ENCODE results near the gene ELOVL5. TPM values are rescaled to one million over a fixed set of nuclear protein-coding genes. Genes with fewer than 3 reads are reported as not detected.
"Not testable (repeated sequence)": the region's sequence is repeated elsewhere in the genome, so short reads cannot be mapped to it uniquely, and the experiment has no call there.

Gene ELOVL5
- total RNA-seq, 2 experiments from 2014 or later = 101 to 110 TPM

DNA sequence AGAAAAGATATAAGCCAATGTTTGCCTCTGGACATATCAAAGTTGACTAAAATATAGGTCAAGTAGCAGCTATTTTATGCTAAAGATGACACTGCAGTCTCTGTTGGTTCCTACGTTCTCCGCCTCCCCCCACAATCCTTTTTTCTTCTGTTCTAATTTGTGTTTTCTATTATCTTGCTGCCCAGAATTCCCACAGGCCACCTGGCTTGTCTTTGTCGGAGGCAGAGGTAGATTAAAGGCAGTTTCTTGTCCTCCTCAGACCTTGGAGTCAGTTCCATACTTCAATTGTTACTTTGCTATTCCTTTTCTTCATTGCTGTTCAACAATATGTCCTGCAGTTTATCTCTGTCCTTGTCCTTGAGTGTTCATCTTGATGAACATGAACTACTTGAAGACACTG lies 3.6 kb upstream of the ELOVL5 start:
- Mint-ChIP-seq H3K27me3 (peaks cover 10% of the 10 kb centered on the region), H3K27ac (no peak overlapping the region), H3K4me1 (peaks cover 5% of the 10 kb centered on the region), H3K9me3 (no peaks in the 10 kb centered on the region), H3K36me3 (no peaks in the 10 kb centered on the region), H3K4me3 (no peak overlapping the region)
- ATAC-seq (ENCODE audit: low read depth) (no peak), DNase-seq (no peak)
- POLR2A ChIA-PET = no interaction called here

DNA sequence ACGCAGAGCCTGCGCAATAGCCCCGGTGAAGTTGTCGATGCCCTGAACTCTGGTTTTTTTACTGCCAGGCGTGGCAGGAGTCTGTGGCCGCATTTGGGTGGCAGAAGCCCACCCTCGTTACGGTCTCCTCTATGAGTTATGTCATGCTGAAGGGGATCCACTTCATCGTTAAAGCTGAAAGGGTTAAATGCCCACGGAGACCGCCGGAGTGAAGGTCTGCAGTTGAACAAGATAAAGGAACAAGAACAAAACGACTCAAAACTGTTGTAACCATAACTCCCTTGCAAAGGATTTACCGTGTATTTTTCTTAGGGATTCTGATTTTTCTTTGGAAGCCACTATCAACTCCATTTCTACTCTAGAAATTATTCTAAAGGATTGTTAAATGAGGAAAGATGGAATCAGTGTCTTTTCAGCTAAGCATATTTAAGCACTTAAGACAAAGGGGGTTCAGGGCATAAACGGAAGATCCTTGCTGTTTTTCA lies 501 bp upstream of the ELOVL5 start:
- POLR2A ChIA-PET = interaction anchor here (1.0 to 3.4 kb wide), 8 partner anchors 11 to 161 kb away, joined by 3 to 71 read pairs (median 9); no protein-coding TSS in a partner anchor
- peak overlapping the region; percentile 94 for H3K27ac Mint-ChIP-seq
- no peaks in the 10 kb centered on the region for H3K9me3 Mint-ChIP-seq
- H3K4me3 Mint-ChIP-seq = peak overlapping the region; percentile 95
- ATAC-seq (ENCODE audit: low read depth) (no peak), DNase-seq (no peak)
- peaks cover 29% of the 10 kb centered on the region for H3K4me1 Mint-ChIP-seq
- peaks cover 8% of the 10 kb centered on the region for H3K27me3 Mint-ChIP-seq
- H3K36me3 Mint-ChIP-seq = peaks cover 12% of the 10 kb centered on the region

DNA sequence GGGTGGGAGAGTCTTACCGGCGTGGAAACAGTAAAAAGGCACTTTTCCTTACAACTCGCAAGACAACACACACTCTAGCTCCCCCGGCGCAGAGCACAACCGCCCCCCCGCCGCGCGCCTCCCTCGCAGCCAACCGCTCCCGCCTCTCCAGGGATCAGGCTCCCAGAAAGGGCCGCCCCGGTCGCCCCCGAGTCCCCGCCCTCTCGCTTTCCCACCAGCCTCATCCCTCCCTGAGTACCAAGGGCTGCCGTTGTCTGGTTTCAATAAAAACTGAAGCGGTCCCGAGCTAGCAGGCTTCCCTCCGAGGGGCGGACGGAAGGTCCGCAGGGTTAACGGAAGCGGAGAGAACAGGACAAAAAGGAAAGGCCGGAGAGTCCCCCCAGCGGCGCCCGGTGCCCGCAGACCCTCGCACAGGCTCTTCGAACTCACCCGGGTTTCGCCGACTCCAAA lies 804 bp downstream of the ELOVL5 start:
- Mint-ChIP-seq H3K27ac (peak overlapping the region; percentile 94), H3K4me1 (peaks cover 37% of the 10 kb centered on the region), H3K9me3 (no peaks in the 10 kb centered on the region), H3K27me3 (peaks cover 7% of the 10 kb centered on the region), H3K36me3 (peaks cover 14% of the 10 kb centered on the region), H3K4me3 (peak overlapping the region; percentile 95)
- DNase-seq = peak; percentile 69
- POLR2A ChIA-PET = interaction anchor here (0.8 to 3.4 kb wide), 16 partner anchors 8 to 260 kb away, joined by 3 to 71 read pairs (median 4); no protein-coding TSS in a partner anchor
- ATAC-seq (ENCODE audit: low read depth) = peak; percentile 28

GRCh38 chr6:53347250-53347920 lies 1.4 kb downstream of the ELOVL5 start:
- POLR2A ChIA-PET = interaction anchor here (0.9 to 3.4 kb wide), 13 partner anchors 10 to 949 kb away, joined by 3 to 71 read pairs (median 6); no protein-coding TSS in a partner anchor
- Mint-ChIP-seq H3K36me3 (peaks cover 14% of the 10 kb centered on the region), H3K27me3 (peaks cover 2% of the 10 kb centered on the region), H3K9me3 (no peaks in the 10 kb centered on the region), H3K4me1 (peaks cover 40% of the 10 kb centered on the region), H3K4me3 (peak overlapping the region; percentile 95), H3K27ac (peak overlapping the region; percentile 94)
- ATAC-seq (ENCODE audit: low read depth) (peak; percentile 15), DNase-seq (no peak)

DNA sequence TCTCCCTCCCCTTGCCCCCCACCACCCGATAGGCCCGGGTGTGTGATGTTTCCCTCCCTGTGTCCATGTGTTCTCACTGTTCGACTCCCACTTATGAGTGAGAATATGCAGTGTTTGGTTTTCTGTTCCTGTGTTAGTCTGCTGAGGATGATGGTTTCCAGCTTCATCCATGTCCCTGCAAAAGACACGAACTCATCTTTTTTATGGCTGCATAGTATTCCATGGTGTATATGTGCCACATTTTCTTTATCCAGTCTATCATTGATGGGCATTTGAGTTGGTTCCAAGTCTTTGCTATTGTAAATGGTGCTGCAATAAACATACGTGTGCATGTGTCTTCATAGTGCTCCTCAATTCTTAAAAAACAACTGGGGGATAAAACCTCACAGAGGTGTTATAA lies 2.7 kb downstream of the ELOVL5 start:
- ATAC-seq (ENCODE audit: low read depth); H3K9me3 Mint-ChIP-seq; H3K27me3 Mint-ChIP-seq; DNase-seq: not testable (repeated sequence)
- Mint-ChIP-seq H3K4me3 (peak overlapping the region; percentile 95), H3K27ac (peak overlapping the region; percentile 12), H3K4me1 (peaks cover 50% of the 10 kb centered on the region), H3K36me3 (peaks cover 14% of the 10 kb centered on the region)
- POLR2A ChIA-PET = interaction anchor here (3.2 kb wide), 1 partner anchor 9 kb away, joined by 39 read pairs; no protein-coding TSS in a partner anchor

GRCh38 chr6:53344969-53345368 lies 3.8 kb downstream of the ELOVL5 start:
- POLR2A ChIA-PET = interaction anchor here (1.8 to 2.2 kb wide), 3 partner anchors 9 to 44 kb away, joined by 4 to 12 read pairs (median 6); no protein-coding TSS in a partner anchor
- ATAC-seq (ENCODE audit: low read depth) = no peak
- Mint-ChIP-seq H3K9me3 (no peaks in the 10 kb centered on the region), H3K4me3 (peak overlapping the region; percentile 66), H3K36me3 (peaks cover 14% of the 10 kb centered on the region), H3K27ac (peak overlapping the region; percentile 67), H3K27me3 (no peaks in the 10 kb centered on the region), H3K4me1 (peaks cover 55% of the 10 kb centered on the region)
- no peak for DNase-seq

DNA sequence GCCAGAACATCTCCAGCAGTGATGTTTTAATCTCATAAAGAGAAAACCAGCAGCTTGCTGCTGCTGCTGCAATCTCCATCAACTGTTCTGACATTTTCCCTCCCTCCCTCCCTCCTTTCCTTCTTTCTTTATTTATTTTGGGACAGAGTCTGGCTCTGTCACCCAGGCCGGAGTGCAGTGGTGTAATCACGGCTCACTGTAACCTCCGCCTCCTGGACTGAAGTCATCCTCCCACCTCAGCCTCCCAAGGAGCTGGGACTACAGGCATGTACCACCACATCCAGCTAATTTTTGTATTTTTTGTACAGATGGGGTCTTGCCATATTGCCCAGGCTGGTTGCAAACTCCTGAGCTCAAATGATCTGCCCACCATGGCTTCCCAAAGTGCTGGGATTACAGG lies 5.7 kb downstream of the ELOVL5 start:
- POLR2A ChIA-PET = no interaction called here
- DNase-seq (no peak), ATAC-seq (ENCODE audit: low read depth) (no peak)
- no peak overlapping the region for H3K27ac Mint-ChIP-seq
- peaks cover 57% of the 10 kb centered on the region for H3K4me1 Mint-ChIP-seq
- H3K36me3 Mint-ChIP-seq = peaks cover 14% of the 10 kb centered on the region
- no peak overlapping the region for H3K4me3 Mint-ChIP-seq
- H3K9me3 Mint-ChIP-seq = no peaks in the 10 kb centered on the region
- no peaks in the 10 kb centered on the region for H3K27me3 Mint-ChIP-seq

GRCh38 chr6:53342217-53342616 lies 6.5 kb downstream of the ELOVL5 start:
- DNase-seq = no peak
- no peak for ATAC-seq (ENCODE audit: low read depth)
- Mint-ChIP-seq H3K27me3 (no peaks in the 10 kb centered on the region), H3K27ac (peak overlapping the region; percentile 19), H3K4me1 (peaks cover 65% of the 10 kb centered on the region), H3K4me3 (no peak overlapping the region), H3K36me3 (peaks cover 19% of the 10 kb centered on the region), H3K9me3 (no peaks in the 10 kb centered on the region)
- POLR2A ChIA-PET = no interaction called here

DNA sequence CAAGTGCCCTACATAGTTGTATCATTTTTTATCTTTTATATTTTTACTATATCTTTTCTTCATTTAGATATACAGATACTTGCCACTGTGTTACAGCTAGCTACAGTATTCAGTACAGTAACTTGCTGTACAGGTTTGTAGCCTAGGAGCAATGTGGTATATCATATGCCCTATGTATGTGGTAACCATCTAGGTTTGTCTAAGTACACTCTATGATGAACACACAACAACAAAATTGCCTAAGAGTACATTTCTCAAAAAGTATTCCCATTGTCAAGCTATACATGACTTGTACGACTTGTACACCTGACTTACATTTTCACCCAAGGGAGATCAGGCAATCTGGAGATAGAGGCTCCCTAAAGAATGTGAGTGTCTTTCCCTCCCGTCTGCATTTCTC lies 8.2 kb downstream of the ELOVL5 start:
- POLR2A ChIA-PET = interaction anchor here (1.1 kb wide), 1 partner anchor 8 kb away, joined by 3 read pairs; the partner anchor contains the start of gene ELOVL5
- no peak for ATAC-seq (ENCODE audit: low read depth)
- no peak overlapping the region for H3K27ac Mint-ChIP-seq
- no peaks in the 10 kb centered on the region for H3K9me3 Mint-ChIP-seq
- peaks cover 9% of the 10 kb centered on the region for H3K36me3 Mint-ChIP-seq
- DNase-seq = no peak
- H3K27me3 Mint-ChIP-seq = no peaks in the 10 kb centered on the region
- no peak overlapping the region for H3K4me3 Mint-ChIP-seq
- H3K4me1 Mint-ChIP-seq = peaks cover 64% of the 10 kb centered on the region

DNA sequence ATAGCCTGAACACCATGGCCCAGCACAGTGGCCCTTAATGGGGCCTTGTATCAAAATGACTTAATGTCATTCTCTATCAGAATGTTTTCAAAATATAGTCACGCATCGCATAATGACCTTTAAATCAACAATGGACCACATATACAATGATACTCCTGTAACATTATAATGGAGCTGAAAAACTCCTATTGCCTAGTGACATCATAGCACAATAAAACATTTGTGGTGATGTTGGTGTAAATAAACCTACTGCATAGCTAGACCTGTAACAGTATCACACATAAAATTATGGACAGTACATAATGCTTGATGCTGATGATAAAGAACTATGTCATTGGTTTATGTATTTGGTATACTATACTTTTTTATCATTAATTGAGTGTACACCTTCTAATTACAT lies 9.3 kb downstream of the ELOVL5 start:
- POLR2A ChIA-PET = no interaction called here
- Mint-ChIP-seq H3K27me3 (no peaks in the 10 kb centered on the region), H3K27ac (no peak overlapping the region), H3K4me3 (no peak overlapping the region), H3K36me3 (peaks cover 6% of the 10 kb centered on the region), H3K9me3 (no peaks in the 10 kb centered on the region), H3K4me1 (peaks cover 66% of the 10 kb centered on the region)
- DNase-seq = no peak
- no peak for ATAC-seq (ENCODE audit: low read depth)

GRCh38 chr6:53338304-53338703 lies 10.4 kb downstream of the ELOVL5 start:
- POLR2A ChIA-PET = interaction anchor here (1.3 to 4.4 kb wide), 4 partner anchors 9 to 37 kb away, joined by 4 to 39 read pairs (median 4); partner anchors contain the start of gene ELOVL5
- peak overlapping the region; percentile 8 for H3K27ac Mint-ChIP-seq
- H3K4me1 Mint-ChIP-seq = peaks cover 66% of the 10 kb centered on the region
- H3K4me3 Mint-ChIP-seq = peak overlapping the region; percentile 18
- peaks cover 4% of the 10 kb centered on the region for H3K36me3 Mint-ChIP-seq
- no peaks in the 10 kb centered on the region for H3K9me3 Mint-ChIP-seq
- DNase-seq = no peak
- H3K27me3 Mint-ChIP-seq = no peaks in the 10 kb centered on the region
- ATAC-seq (ENCODE audit: low read depth) = no peak

- no peak for ATAC-seq (ENCODE audit: low read depth)
Measured at GRCh38 chr6:53336070-53336469, 12.7 kb downstream of the ELOVL5 start.

DNA sequence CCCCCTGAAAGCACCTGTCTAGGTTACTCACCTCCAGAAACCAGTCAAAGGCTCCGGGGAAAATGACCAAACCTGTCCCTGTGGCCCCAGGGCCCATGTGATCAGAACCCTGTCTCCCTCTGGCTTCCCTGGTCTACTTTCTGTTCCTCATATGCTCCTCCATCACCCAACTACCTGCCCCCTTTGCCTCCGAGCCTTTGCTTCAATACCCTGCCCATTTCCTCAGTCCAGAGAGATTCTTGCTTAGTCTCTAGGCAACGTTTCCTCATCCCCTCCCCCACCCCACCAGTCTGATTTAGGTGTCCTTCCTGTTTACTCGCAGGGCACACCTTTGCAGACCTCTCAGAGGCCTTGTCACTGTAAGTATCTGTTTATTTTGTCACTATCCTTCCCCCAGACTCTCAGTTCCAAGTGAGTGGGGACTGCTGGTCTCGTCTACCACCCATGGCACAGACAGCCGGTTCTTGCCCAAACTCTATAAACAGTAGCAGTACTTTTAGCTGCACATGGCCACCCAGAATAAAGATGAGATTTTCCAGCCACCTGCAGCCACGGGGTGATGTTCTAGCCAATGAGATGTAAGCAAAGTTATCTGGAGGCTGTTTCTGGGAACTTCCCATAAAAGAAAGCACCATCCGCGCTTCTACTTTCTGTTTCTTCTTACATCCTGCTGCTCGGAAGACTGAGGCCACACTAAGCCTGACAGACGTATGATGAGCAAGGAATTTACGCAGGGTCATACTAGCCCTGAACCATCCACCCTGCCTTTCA lies 13.3 kb downstream of the ELOVL5 start:
- Mint-ChIP-seq H3K9me3 (peaks cover 2% of the 10 kb centered on the region), H3K27ac (peak overlapping the region; percentile 93), H3K4me3 (peak overlapping the region; percentile 83), H3K36me3 (peaks cover 21% of the 10 kb centered on the region), H3K27me3 (no peaks in the 10 kb centered on the region), H3K4me1 (peaks cover 59% of the 10 kb centered on the region)
- ATAC-seq (ENCODE audit: low read depth) (peak; percentile 80), DNase-seq (peak; percentile 62)
- POLR2A ChIA-PET = interaction anchor here (2.3 to 4.4 kb wide), 3 partner anchors 9 to 25 kb away, joined by 12 to 39 read pairs (median 15); partner anchors contain the start of gene ELOVL5

More at GRCh38 chr6:53336070-53336469, 12.7 kb downstream of the ELOVL5 start:
- Mint-ChIP-seq H3K9me3 (peaks cover 2% of the 10 kb centered on the region), H3K27me3 (no peaks in the 10 kb centered on the region), H3K36me3 (peaks cover 17% of the 10 kb centered on the region), H3K4me1 (peaks cover 62% of the 10 kb centered on the region), H3K27ac (peak overlapping the region; percentile 93), H3K4me3 (peak overlapping the region; percentile 83)
- POLR2A ChIA-PET = interaction anchor here (2.1 to 4.4 kb wide), 4 partner anchors 9 to 35 kb away, joined by 4 to 39 read pairs (median 14); partner anchors contain the start of gene ELOVL5
- no peak for DNase-seq

Data from activated naive CD8-positive, alpha-beta T cell treated with anti-CD3 and anti-CD28 coated beads, Interleukin-2, amount 10 ng/mL, durations not matched to agents 7 days and 5 days (primary cell).